ENCODE measurements around the gene TECPR2. TPM values are rescaled to one million over a fixed set of nuclear protein-coding genes. Genes with fewer than 3 reads are reported as not detected.

The TECPR2 gene
- total and polyA plus RNA-seq, 4 experiments from 2014 or later, result 0.89 to 12.6 (median 7.8) TPM

DNA sequence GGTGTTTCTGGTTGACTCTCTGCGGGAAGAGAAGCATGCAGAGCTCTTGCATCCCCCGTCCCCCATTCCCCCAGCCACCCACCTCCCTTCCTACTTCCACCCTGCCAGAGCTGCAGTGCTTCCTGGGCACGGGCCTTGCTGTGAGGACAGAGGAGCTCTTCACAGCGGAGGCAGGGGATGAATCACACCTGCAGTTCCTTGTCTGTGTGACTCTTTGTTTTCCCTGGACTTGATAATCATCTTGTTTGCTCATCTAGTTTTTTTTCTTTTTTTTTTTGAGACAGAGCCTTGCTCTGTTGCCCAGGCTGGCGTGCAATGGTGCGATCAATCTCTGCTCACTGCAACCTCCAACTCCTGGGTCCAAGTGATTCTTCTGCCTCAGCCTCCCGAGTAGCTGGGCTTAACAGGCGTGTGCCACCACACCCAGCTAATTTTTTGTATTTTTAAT, 119.1 kb downstream of the TECPR2 start:
- no peak overlapping the region for H3K27ac ChIP-seq (ENCODE audit: low read depth, low read length)
- Mint-ChIP-seq H3K36me3 (peaks cover 15 to 34% of the 10 kb centered on the region in 2 donors), H3K9me3 (peaks cover 3 to 15% (median 8%) of the 10 kb centered on the region in 8 donors), H3K4me1 (peaks cover 2 to 10% (median 8%) of the 10 kb centered on the region in 4 donors), H3K4me3 (no peak overlapping the region), H3K27ac (no peak overlapping the region), H3K27me3 (no peaks in the 10 kb centered on the region)
- no peaks in the 10 kb centered on the region for H3K4me1 ChIP-seq (ENCODE audit: insufficient read depth, low read length)
- ChIA-PET POLR2A (ENCODE audit: partially characterized antibody) (no interaction called here), CTCF (ENCODE audit: partially characterized antibody) (no interaction called here)
- no peaks in the 10 kb centered on the region for H3K36me3 ChIP-seq (ENCODE audit: insufficient read depth, low read length)
- no peak overlapping the region for H3K4me3 ChIP-seq (ENCODE audit: low read length in 2 of 2)
- H3K27me3 ChIP-seq (ENCODE audit: insufficient read depth, low read length), result no peaks in the 10 kb centered on the region
- no peak for DNase-seq
- intact Hi-C loops (cut with micrococcal nuclease), result no loop called here
- no peaks in the 10 kb centered on the region for H3K9me3 ChIP-seq (ENCODE audit: control insufficient read depth in 1 of 2, low read length in 2 of 2)

DNA sequence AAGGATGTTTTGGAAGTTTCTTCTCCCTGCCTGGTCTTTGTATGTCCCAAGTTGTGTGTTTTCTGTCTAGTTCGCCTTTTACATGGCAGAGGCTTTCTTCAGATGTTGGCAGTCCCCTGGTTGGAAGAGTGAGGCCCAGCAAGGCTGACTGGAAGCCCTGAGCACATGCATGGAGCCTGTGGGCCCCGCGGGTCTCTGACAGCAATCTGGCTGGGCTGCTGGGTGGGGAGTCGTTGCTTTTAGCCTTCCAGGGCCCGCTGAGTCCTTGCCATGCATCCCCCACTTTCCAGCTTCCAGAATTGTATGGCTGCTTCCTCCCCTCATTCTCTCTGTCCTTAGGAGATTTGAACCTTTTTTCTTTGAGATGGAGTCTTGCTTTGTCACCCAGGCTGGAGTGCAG, 121.6 kb downstream of the TECPR2 start:
- no peak for DNase-seq
- H3K9me3 ChIP-seq (ENCODE audit: control insufficient read depth in 1 of 2, low read length in 2 of 2), result no peaks in the 10 kb centered on the region
- Mint-ChIP-seq H3K4me3 (no peak overlapping the region), H3K27me3 (no peaks in the 10 kb centered on the region), H3K4me1 (peaks cover 0 to 6% (median 6%) of the 10 kb centered on the region in 4 donors), H3K36me3 (peaks cover 15 to 31% of the 10 kb centered on the region in 2 donors), H3K9me3 (peaks cover 3 to 15% (median 8%) of the 10 kb centered on the region in 8 donors), H3K27ac (peak overlapping the region in 1 of 7 donors; percentile 62)
- no peak overlapping the region for H3K4me3 ChIP-seq (ENCODE audit: low read length in 2 of 2)
- no peaks in the 10 kb centered on the region for H3K36me3 ChIP-seq (ENCODE audit: insufficient read depth, low read length)
- ChIA-PET CTCF (ENCODE audit: partially characterized antibody) (interaction anchor here (0.7 kb wide), 1 partner anchor 110 kb away, joined by 3 read pairs; no protein-coding TSS in a partner anchor), POLR2A (ENCODE audit: partially characterized antibody) (no interaction called here)
- intact Hi-C loops (cut with micrococcal nuclease), result no loop called here
- no peaks in the 10 kb centered on the region for H3K4me1 ChIP-seq (ENCODE audit: insufficient read depth, low read length)
- H3K27ac ChIP-seq (ENCODE audit: low read depth, low read length), result no peak overlapping the region
- no peaks in the 10 kb centered on the region for H3K27me3 ChIP-seq (ENCODE audit: insufficient read depth, low read length)

DNA sequence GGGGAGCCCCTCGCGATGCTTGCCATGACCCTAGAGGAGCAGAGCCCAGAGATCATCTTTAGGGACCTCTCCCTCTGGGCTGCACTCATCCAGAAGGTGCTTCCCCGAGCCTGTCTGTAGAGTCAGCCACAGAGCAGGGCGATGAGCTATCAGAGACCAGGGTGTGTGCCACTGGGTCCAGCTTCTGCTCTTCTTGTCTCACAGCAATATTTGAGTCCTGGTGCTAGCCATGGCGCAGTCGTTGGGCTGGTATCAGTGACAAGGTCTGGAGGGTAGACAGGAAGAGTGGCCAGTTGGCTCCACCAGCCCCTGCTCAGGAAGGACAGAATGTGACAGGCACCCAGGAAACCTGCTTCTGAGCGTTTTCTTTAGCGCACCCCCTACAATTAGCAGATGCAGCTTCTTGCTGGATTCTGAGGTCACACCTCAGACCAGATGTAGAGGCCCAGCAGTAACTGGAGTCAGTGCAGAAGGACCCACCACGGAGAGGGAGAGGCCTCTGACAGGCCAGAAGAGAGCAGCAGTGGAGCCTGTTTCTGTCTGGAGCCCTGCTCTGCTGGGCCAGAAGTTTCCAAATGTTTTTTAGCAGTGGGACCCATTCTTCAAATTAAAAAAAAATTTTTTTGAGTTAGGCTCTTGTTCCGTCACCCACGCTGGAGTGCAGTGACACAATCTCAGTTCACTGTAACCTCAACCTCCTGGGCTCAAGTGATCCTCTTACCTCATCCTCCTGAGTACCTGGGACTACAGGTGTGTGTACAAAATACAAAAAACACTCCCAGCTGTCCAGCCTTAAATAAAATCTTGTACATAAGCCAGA, 123.2 kb downstream of the TECPR2 start:
- ChIA-PET POLR2A (ENCODE audit: partially characterized antibody) (no interaction called here), CTCF (ENCODE audit: partially characterized antibody) (no interaction called here)

DNA sequence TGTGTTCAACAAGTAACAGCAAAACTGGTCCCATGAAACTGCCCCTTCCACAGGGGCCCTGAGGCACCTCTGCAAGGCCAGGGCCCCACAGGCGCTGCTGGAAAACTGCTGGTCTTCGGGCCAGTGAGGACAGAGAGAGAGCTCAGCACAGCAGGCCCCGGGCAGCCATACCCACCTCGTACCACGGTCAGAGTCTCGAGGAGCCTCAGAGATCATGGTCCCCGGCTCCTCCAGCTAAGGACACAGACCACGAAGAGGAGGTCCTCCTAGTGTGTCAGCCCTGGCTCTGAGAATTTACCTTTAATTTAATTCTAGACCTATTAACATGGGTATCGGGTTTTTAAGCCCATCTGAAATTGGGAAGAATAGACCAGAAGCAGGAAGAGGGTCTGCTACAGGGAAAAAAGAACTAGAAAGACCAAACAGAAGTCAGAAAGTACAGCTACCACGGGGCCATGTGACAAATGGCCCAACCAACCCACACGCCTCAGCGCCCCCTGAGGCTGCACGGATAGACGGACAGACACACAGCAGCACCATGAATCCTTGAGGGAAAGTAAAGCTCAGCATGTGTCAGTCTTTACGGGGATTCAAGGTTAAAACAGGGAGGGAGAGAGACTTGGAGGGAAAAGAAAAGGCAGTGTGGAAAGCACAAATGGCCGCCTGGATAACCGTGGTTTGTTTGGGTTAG, 123.9 kb downstream of the TECPR2 start:
- H3K27ac ChIP-seq (ENCODE audit: low read depth, low read length), result no peak overlapping the region
- Mint-ChIP-seq H3K36me3 (peaks cover 13 to 25% of the 10 kb centered on the region in 2 donors), H3K9me3 (peaks cover 3 to 15% (median 8%) of the 10 kb centered on the region in 8 donors), H3K27ac (no peak overlapping the region), H3K27me3 (no peaks in the 10 kb centered on the region), H3K4me1 (no peaks in the 10 kb centered on the region), H3K4me3 (peak overlapping the region in 1 of 8 donors; percentile 25)
- no peaks in the 10 kb centered on the region for H3K9me3 ChIP-seq (ENCODE audit: control insufficient read depth in 1 of 2, low read length in 2 of 2)
- no peak overlapping the region for H3K4me3 ChIP-seq (ENCODE audit: low read length in 2 of 2)
- ChIA-PET CTCF (ENCODE audit: partially characterized antibody) (no interaction called here), POLR2A (ENCODE audit: partially characterized antibody) (no interaction called here)
- H3K4me1 ChIP-seq (ENCODE audit: insufficient read depth, low read length), result no peaks in the 10 kb centered on the region
- H3K36me3 ChIP-seq (ENCODE audit: insufficient read depth, low read length), result no peaks in the 10 kb centered on the region
- no peak for DNase-seq
- H3K27me3 ChIP-seq (ENCODE audit: insufficient read depth, low read length), result no peaks in the 10 kb centered on the region
- intact Hi-C loops (cut with micrococcal nuclease), result no loop called here

More for the DNA sequence above, 123.2 kb downstream of the TECPR2 start:
- Mint-ChIP-seq H3K27ac (peak overlapping the region in 1 of 7 donors; percentile 59), H3K36me3 (peaks cover 15 to 25% of the 10 kb centered on the region in 2 donors), H3K4me3 (no peak overlapping the region), H3K4me1 (no peaks in the 10 kb centered on the region), H3K9me3 (peaks cover 3 to 15% (median 8%) of the 10 kb centered on the region in 8 donors), H3K27me3 (no peaks in the 10 kb centered on the region)
- Histone ChIP-seq H3K9me3 (ENCODE audit: control insufficient read depth in 1 of 2, low read length in 2 of 2) (no peaks in the 10 kb centered on the region), H3K4me3 (ENCODE audit: low read length in 2 of 2) (no peak overlapping the region), H3K4me1 (ENCODE audit: insufficient read depth, low read length) (no peaks in the 10 kb centered on the region), H3K27ac (ENCODE audit: low read depth, low read length) (no peak overlapping the region), H3K36me3 (ENCODE audit: insufficient read depth, low read length) (no peaks in the 10 kb centered on the region), H3K27me3 (ENCODE audit: insufficient read depth, low read length) (no peaks in the 10 kb centered on the region)
- DNase-seq, result no peak
- intact Hi-C loops (cut with micrococcal nuclease), result no loop called here

DNA sequence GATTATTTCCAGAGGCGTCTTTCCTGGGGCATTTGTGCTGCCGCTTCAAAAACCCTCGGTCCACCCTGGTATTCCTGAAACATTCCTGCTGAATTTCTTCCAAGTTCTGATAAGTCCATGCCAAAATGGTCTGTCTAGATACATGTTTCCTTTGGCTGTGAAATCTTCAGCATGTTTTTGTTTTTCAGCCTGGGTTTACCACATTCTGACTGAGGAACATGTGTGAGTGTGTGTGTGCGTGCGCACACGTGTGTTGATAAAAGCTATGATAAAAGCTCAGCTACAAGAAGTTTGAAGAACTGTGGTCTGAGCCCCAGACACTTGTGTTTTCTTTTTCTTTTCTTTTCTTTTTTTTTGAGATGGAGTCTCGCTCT, 124.5 kb downstream of the TECPR2 start:
- no peaks in the 10 kb centered on the region for H3K4me1 ChIP-seq (ENCODE audit: insufficient read depth, low read length)
- H3K4me3 ChIP-seq (ENCODE audit: low read length in 2 of 2), result no peak overlapping the region
- DNase-seq, result no peak
- no peaks in the 10 kb centered on the region for H3K36me3 ChIP-seq (ENCODE audit: insufficient read depth, low read length)
- ChIA-PET POLR2A (ENCODE audit: partially characterized antibody) (no interaction called here), CTCF (ENCODE audit: partially characterized antibody) (no interaction called here)
- peaks cover 2 to 13% (median 7%) of the 10 kb centered on the region in 8 donors for H3K9me3 Mint-ChIP-seq
- no peak overlapping the region for H3K27ac Mint-ChIP-seq
- H3K27ac ChIP-seq (ENCODE audit: low read depth, low read length), result no peak overlapping the region
- intact Hi-C loops (cut with micrococcal nuclease), result no loop called here
- no peaks in the 10 kb centered on the region for H3K9me3 ChIP-seq (ENCODE audit: control insufficient read depth in 1 of 2, low read length in 2 of 2)
- H3K27me3 ChIP-seq (ENCODE audit: insufficient read depth, low read length), result no peaks in the 10 kb centered on the region
- H3K36me3 Mint-ChIP-seq, result peaks cover 11 to 24% of the 10 kb centered on the region in 2 donors
- no peaks in the 10 kb centered on the region for H3K4me1 Mint-ChIP-seq
- no peaks in the 10 kb centered on the region for H3K27me3 Mint-ChIP-seq
- H3K4me3 Mint-ChIP-seq, result no peak overlapping the region

DNA sequence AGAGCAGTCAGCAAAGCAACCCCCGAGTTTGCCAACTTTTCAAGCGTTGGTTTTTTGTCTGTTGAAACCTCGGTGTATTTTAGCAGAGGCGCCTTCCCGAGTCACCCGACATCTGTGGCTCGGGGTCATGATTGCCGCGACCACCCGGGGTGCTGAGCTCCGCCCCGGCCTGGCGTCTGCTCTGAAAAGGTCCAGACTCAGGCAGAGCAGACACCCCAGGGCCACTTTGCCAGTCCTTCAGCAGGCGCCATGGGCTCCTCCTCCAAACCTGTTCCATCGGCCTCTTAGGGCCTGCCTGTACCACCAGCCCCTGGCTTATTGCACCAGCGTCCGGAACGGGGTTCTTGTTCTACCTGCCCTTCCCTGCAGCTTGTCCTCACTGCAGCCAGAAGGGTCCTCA, 127.7 kb downstream of the TECPR2 start:
- POLR2A ChIA-PET (ENCODE audit: partially characterized antibody), result no interaction called here
- Mint-ChIP-seq H3K9me3 (peaks cover 0 to 2% (median 0%) of the 10 kb centered on the region in 8 donors), H3K27me3 (no peaks in the 10 kb centered on the region), H3K27ac (no peak overlapping the region), H3K4me3 (no peak overlapping the region), H3K4me1 (no peaks in the 10 kb centered on the region), H3K36me3 (peaks cover under 1 to 2% of the 10 kb centered on the region in 2 donors)
- H3K36me3 ChIP-seq (ENCODE audit: insufficient read depth, low read length), result no peaks in the 10 kb centered on the region
- no peaks in the 10 kb centered on the region for H3K4me1 ChIP-seq (ENCODE audit: insufficient read depth, low read length)
- no peaks in the 10 kb centered on the region for H3K9me3 ChIP-seq (ENCODE audit: control insufficient read depth in 1 of 2, low read length in 2 of 2)
- no peaks in the 10 kb centered on the region for H3K27me3 ChIP-seq (ENCODE audit: insufficient read depth, low read length)
- intact Hi-C loops (cut with micrococcal nuclease), result no loop called here
- no peak for DNase-seq
- CTCF ChIA-PET (ENCODE audit: partially characterized antibody), result no interaction called here
- H3K4me3 ChIP-seq (ENCODE audit: low read length in 2 of 2), result no peak overlapping the region
- H3K27ac ChIP-seq (ENCODE audit: low read depth, low read length), result no peak overlapping the region

DNA sequence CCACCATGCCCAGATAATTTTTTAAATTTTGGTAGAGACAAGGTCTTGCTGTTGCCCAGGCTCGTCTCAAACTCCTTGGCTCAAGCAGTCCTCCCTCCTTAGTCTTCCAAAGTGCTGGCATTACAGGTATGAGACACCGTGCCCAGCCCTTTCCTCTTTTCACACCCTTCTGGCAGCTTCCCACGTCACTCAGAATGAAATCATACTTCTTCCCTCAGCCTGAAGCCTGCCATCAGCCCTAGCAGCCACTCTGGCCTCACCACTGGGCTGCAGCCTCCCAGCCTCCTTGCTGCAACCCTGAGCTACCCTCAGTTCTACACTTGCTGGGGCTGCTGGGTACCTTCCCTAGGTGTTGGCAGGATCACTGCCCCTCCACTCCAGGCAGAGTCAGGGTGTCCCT, 128.6 kb downstream of the TECPR2 start:
- H3K9me3 Mint-ChIP-seq, result peaks cover 0 to 2% (median 0%) of the 10 kb centered on the region in 8 donors
- DNase-seq, result no peak
- intact Hi-C loops (cut with micrococcal nuclease), result no loop called here
- peaks cover 0 to 5% of the 10 kb centered on the region in 2 donors for H3K36me3 Mint-ChIP-seq
- Histone ChIP-seq H3K27me3 (ENCODE audit: insufficient read depth, low read length) (no peaks in the 10 kb centered on the region), H3K27ac (ENCODE audit: low read depth, low read length) (no peak overlapping the region), H3K36me3 (ENCODE audit: insufficient read depth, low read length) (no peaks in the 10 kb centered on the region), H3K4me3 (ENCODE audit: low read length in 2 of 2) (no peak overlapping the region), H3K9me3 (ENCODE audit: control insufficient read depth in 1 of 2, low read length in 2 of 2) (no peaks in the 10 kb centered on the region), H3K4me1 (ENCODE audit: insufficient read depth, low read length) (no peaks in the 10 kb centered on the region)
- no peak overlapping the region for H3K4me3 Mint-ChIP-seq
- ChIA-PET CTCF (ENCODE audit: partially characterized antibody) (interaction anchor here (1.0 kb wide), 1 partner anchor 25 kb away, joined by 3 read pairs; no protein-coding TSS in a partner anchor), POLR2A (ENCODE audit: partially characterized antibody) (no interaction called here)
- H3K27ac Mint-ChIP-seq, result no peak overlapping the region
- no peaks in the 10 kb centered on the region for H3K27me3 Mint-ChIP-seq
- H3K4me1 Mint-ChIP-seq, result no peaks in the 10 kb centered on the region
